Smooth muscle cell (in vitro differentiated cells): ENCODE results near the gene ETFBKMT. TPM values are rescaled to one million over a fixed set of nuclear protein-coding genes. Genes with fewer than 3 reads are reported as not detected.

Source experiments
- DNase-seq: peaks from one replicate; lab custom pipeline; 2025; ENCODE audit not compliant: unreplicated experiment; lab: John Stamatoyannopoulos, UW
- H2AFZ ChIP-seq: fragments of 200-600 bp; sonication (generic); 2 replicates; pipeline ENCODE4 v1.6.0; 2016; ENCODE audit warnings: antibody characterized with exemption, low read depth, mild to moderate bottlenecking
- H3F3A ChIP-seq: fragments of 200-600 bp; sonication (generic); 2 replicates; pipeline ENCODE4 v1.6.0; 2017; ENCODE audit warnings: antibody characterized with exemption, low read depth
- H3K27ac ChIP-seq: fragments of 200-600 bp; sonication (generic); 2 replicates; pipeline ENCODE4 v1.5.1; 2016; ENCODE audit warnings: low read depth, mild to moderate bottlenecking
- H3K27me3 ChIP-seq: fragments of 200-600 bp; sonication (generic); 2 replicates; pipeline ENCODE4 v1.6.1; 2016; ENCODE audit warnings: low read depth, mild to moderate bottlenecking
- H3K36me3 ChIP-seq: fragments of 200-600 bp; sonication (generic); 2 replicates; pipeline ENCODE4 v1.5.1; 2016; ENCODE audit warnings: low read depth
- H3K4me1 ChIP-seq: fragments of 200-600 bp; sonication (generic); 2 replicates; pipeline ENCODE4 v1.5.1; 2016; ENCODE audit warnings: low read depth
- H3K4me2 ChIP-seq: fragments of 200-600 bp; sonication (generic); 2 replicates; pipeline ENCODE4 v1.6.0; 2016; ENCODE audit warnings: mild to moderate bottlenecking
- H3K4me3 ChIP-seq: fragments of 200-600 bp; sonication (generic); 2 replicates; pipeline ENCODE4 v1.5.1; 2016; ENCODE audit warnings: mild to moderate bottlenecking
- H3K79me2 ChIP-seq: fragments of 200-600 bp; sonication (generic); 2 replicates; pipeline ENCODE4 v1.6.0; 2016; ENCODE audit warnings: low read depth, mild to moderate bottlenecking
- H3K9ac ChIP-seq: fragments of 200-600 bp; sonication (generic); 2 replicates; pipeline ENCODE4 v1.6.0; 2016; ENCODE audit warnings: low read depth
- H3K9me3 ChIP-seq: fragments of 200-600 bp; sonication (generic); replicated peaks from 2 replicates; pipeline ENCODE4 v1.5.1; 2016; ENCODE audit warnings: low read depth
- H4K20me1 ChIP-seq: fragments of 200-600 bp; sonication (generic); 2 replicates; pipeline ENCODE4 v1.6.0; 2016; ENCODE audit warnings: low read depth
- CTCF ChIP-seq: fragments of 200-600 bp; sonication (generic); IDR thresholded peaks from 2 replicates; pipeline ENCODE4 v1.5.1; 2017; ENCODE audit warnings: borderline replicate concordance, mild to moderate bottlenecking, antibody characterized with exemption; ENCODE audit not compliant: insufficient read depth, poor library complexity, severe bottlenecking
- WGBS: methylation state at CpG from one replicate; pipeline ENCODE4 v1.1.7; 2016; ENCODE audit warnings: low lambda C conversion rate; 5-methylcytosine and 5-hydroxymethylcytosine counted together
- polyA plus RNA-seq: library from polyadenylated mRNA; unstranded; fragments of >200 nt; fragmentation: Nextera tagmentation; extraction: Ambion mirVana; gene quantifications from 2 replicates; pipeline ENCODE4 v1.2.1, GENCODE V29; 2016
- total RNA-seq: library from RNA; depleted of rRNA; stranded (reverse); fragments of >200 nt; gene quantifications from 2 replicates; pipeline ENCODE4 v1.2.3, GENCODE V29; 2014

The ETFBKMT gene
- total and polyA plus RNA-seq, 2 experiments from 2014 or later, result 1.7 to 2.2 TPM

GRCh38 chr12:31651893-31652521 lies 7.5 kb upstream of the ETFBKMT start:
- Histone ChIP-seq H3K4me3 (no peak overlapping the region), H3K27me3 (no peaks in the 10 kb centered on the region), H3F3A (peaks cover 11% of the 10 kb centered on the region), H3K79me2 (no peaks in the 10 kb centered on the region), H3K4me1 (no peaks in the 10 kb centered on the region), H3K9ac (no peak overlapping the region), H3K9me3 (no peaks in the 10 kb centered on the region), H2AFZ (peak overlapping the region; percentile 38), H4K20me1 (no peaks in the 10 kb centered on the region), H3K4me2 (no peak overlapping the region), H3K36me3 (no peaks in the 10 kb centered on the region), H3K27ac (no peak overlapping the region)
- TF ChIP-seq CTCF, result no peak
- no peak for DNase-seq
- 86% methylated on average over 18 of the region's 18 CpGs for WGBS

- Histone ChIP-seq H3K9ac (no peak overlapping the region), H3K27me3 (no peaks in the 10 kb centered on the region), H3F3A (peaks cover 11% of the 10 kb centered on the region), H3K4me1 (peaks cover 6% of the 10 kb centered on the region), H3K4me2 (no peak overlapping the region), H4K20me1 (no peaks in the 10 kb centered on the region), H3K9me3 (no peaks in the 10 kb centered on the region), H3K4me3 (no peak overlapping the region), H3K36me3 (no peaks in the 10 kb centered on the region), H2AFZ (no peak overlapping the region), H3K27ac (no peak overlapping the region), H3K79me2 (no peaks in the 10 kb centered on the region)
- WGBS, result 38% methylated on average over 4 of the region's 4 CpGs
- no peak for TF ChIP-seq CTCF
- no peak for DNase-seq
These were observed 4.3 kb upstream of the ETFBKMT start for GRCh38 chr12:31655208-31655607.

- peaks cover 5% of the 10 kb centered on the region for H3F3A ChIP-seq
- H3K4me1 ChIP-seq, result peaks cover 6% of the 10 kb centered on the region
- no peaks in the 10 kb centered on the region for H3K27me3 ChIP-seq
- no peak overlapping the region for H3K27ac ChIP-seq
- TF ChIP-seq CTCF, result no peak
- H3K9ac ChIP-seq, result no peak overlapping the region
- no peaks in the 10 kb centered on the region for H4K20me1 ChIP-seq
- H3K79me2 ChIP-seq, result no peaks in the 10 kb centered on the region
- H2AFZ ChIP-seq, result no peak overlapping the region
- H3K4me2 ChIP-seq, result no peak overlapping the region
- 50% methylated on average over 1 of the region's 1 CpG for WGBS
- H3K36me3 ChIP-seq, result no peaks in the 10 kb centered on the region
- DNase-seq, result no peak
- no peak overlapping the region for H3K4me3 ChIP-seq
- no peaks in the 10 kb centered on the region for H3K9me3 ChIP-seq
These were observed 3.7 kb upstream of the ETFBKMT start for GRCh38 chr12:31655792-31656191.
